ENCODE data around the gene SFXN5.

SFXN5 gene

GRCh38 chr2:72969706-72970105 lies 101.8 kb downstream of the SFXN5 start:
- DNase-seq: no peak

DNA sequence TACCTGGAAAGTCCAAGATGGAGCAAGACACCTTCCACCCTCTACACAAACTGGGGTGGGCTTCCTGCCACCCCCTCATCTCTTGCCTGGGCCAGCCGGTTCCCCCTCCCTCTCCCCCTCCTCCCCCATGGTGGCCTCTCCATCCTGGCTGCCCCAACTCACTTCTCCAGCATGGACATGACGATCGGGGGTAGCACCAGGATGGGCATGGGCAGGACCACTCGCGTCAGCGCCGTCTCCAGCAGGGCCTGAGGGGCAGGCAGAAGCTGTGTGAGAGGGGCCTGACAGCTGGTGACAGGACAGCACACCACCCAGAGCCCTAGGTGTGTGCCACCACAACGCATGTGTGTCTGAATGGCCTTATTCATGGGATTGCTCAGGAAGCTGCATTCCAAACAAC lies 103.2 kb downstream of the SFXN5 start:
- no peak for DNase-seq

GRCh38 chr2:72965770-72966450 lies 105.6 kb downstream of the SFXN5 start:
- DNase-seq: no peak

GRCh38 chr2:72965016-72965415 lies 106.5 kb downstream of the SFXN5 start:
- DNase-seq: no peak

DNA sequence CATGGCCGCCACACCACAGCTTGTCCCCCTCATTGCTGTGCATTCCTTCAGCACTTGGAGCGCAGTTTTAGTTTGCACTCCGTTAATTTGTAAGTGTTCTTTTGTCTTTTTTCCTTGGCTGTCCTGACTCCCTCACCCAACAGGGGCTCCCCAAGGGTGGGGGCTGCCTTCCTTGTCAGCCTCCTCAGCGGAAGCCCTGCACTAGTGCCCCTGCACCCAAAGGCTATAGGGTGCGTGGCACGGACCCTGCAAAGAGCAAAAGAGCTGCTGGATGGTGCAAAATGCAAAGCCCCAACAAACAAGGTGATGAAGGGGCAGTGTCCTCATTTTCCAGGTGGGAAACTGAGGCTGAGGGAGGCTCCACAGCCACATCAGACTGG lies 107.4 kb downstream of the SFXN5 start:
- no peak for DNase-seq

DNA sequence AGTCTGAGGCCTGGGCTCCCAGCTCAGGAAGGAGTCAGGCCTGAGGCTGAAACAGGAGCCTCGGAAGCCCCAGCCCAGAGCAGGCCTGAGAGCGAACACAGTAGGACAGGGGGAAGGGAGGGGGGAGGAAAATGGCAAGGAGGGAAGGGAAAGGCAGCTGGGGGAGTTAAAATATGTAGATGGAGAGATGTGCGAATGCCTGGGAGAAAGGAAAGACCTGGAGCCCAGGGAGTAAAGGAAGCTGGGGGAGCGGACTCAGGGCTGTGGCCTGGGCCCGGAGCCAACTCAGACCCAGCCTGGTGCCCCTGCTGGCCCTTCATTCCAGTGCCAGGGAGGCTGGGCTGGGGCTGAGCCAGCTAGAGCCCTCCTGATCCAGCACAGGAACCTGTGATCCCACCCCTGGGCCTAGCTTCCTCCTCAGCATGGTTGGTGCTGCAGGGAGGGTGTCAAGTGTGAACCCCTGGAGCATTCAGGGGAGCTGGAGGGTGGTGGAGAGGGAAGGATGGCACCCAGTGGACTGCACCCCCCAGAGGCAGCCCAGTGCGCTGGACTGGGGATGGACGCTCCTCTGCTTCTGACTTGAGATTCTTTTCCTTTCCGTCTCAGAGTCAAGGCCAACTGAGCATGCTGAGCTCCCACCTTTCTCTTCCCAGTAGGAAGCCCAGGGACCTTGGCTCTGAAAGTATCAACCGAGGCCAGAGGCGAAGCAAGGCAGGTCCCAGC lies 107.9 kb downstream of the SFXN5 start:
- DNase-seq: no peak

GRCh38 chr2:72962911-72963310 lies 108.6 kb downstream of the SFXN5 start:
- DNase-seq: no peak

- DNase-seq: no peak
These were observed 109.6 kb downstream of the SFXN5 start for GRCh38 chr2:72961853-72962468.

GRCh38 chr2:72961036-72961720 lies 110.3 kb downstream of the SFXN5 start:
- DNase-seq: no peak

- DNase-seq: no peak
These were observed 111.2 kb downstream of the SFXN5 start for GRCh38 chr2:72959995-72960981.

- no peak for DNase-seq
These were observed 112.0 kb downstream of the SFXN5 start for GRCh38 chr2:72959554-72959953.

DNA sequence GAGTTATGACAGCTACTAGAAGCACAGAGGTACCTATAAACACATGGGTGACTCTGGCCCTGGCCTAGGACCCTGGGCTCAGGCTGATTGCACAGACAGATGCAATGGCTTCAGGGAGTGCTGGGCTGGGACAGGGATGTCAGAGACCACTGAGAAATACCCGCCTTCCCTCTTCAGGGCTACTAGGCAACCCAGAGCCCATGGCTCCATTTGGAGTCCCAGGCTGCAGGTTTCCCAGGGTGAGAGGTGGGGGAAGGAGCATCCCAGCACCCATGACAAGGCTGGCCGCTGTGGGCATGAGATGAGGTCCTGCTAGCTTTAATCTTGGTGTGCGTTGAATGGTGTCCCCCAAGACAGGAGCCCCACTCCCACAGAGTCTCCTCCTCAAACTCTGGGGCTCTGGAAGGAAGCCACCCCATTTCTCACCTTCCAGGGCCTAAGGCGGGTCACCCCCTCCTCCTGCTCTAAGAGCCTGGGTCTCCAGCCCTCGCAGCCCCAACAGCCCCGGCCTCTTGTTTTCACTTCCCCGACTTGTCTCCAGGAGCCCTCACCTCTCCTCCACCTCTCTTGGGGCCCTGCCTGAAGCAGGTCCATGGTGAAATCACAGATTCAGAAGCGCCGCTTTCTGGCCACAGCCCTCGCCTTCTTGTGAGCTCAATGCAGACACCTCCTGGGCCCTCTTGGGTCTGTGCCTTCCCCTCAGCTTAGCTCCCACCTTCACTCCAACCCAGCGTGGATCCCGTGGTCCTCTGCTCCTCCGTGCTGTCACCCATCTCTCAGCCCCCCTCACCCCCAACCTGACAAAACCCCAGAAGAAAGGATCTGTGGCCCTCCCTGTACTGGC lies 112.7 kb downstream of the SFXN5 start:
- no peak for DNase-seq

- DNase-seq: no peak
These were observed 114.6 kb downstream of the SFXN5 start for GRCh38 chr2:72956936-72957335.

- DNase-seq: no peak
These were observed 115.5 kb downstream of the SFXN5 start for GRCh38 chr2:72956050-72956395.

GRCh38 chr2:72955228-72956049 lies 116.1 kb downstream of the SFXN5 start:
- peak; percentile 53 for DNase-seq

GRCh38 chr2:72954376-72955227 lies 116.9 kb downstream of the SFXN5 start:
- DNase-seq: no peak

DNA sequence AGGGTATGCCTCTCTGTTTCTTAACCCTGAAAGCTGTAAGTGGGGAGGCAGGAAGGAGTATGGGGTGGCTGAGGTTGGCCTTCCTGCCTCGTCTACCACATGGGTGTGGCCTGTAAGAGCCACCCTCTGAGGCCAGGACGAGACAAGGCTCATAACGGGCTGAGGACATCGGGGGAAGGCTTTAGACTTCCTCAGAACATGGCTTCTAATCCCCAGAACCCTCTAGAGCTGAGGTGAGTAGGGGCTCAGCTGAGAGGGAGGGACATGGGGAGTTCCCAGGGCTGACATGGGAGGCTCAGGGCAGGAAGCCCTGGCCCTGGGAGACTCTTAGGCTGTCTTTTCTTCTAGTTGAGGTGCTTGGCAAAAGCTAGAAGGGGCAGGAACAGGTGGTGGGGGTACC lies 117.5 kb downstream of the SFXN5 start:
- DNase-seq: no peak

GRCh38 chr2:72953528-72953927 lies 118.0 kb downstream of the SFXN5 start:
- no peak for DNase-seq

DNA sequence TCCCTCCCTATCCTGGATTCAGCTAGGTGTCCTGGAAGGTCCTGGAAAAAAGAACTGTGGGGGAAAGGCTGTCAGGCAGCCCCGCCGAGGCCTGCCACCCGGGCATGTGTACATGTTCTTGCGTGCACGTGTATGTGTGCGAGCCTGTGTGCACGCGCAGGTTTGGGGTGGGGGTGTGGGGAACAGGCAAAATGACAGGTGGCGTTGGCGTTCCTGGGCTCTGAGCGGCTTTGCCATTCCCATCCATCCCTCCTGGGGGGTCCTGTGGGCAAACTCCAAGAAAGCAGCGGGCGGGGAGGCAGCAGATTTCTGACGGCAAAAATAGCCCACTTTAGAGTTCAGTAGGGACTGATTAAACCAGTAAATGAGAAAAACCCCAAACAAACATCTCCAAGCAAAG lies 118.6 kb downstream of the SFXN5 start:
- DNase-seq: no peak
